Measurements from ENCODE around the gene LDHA. TPM values are rescaled to one million over a fixed set of nuclear protein-coding genes. Genes with fewer than 3 reads are reported as not detected.

The LDHA gene
- total and polyA plus RNA-seq, 2 of the 8 experiments (the other 6 are each of a cell fraction or from before 2014, with no cell fraction given), result 443 to 486 TPM

DNA sequence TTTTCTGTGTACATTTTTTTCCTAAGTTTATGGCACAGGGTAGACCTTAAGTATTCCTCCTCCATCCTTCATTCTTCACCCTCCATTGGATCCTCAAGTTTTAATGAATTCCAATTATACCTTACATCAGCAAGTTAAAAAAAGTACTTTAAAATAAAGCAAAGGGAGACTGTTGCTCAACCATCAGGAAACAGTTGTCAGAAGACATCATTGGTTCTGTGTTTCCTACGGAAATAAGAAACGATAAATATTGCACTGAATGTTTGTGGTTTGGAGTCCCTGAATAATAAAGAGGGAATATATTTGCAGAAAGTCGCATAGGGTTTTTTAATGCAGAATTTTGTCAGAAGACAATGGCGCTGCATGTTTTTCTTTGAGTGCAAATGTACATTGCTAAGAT, 28.1 kb upstream of the LDHA start:
- no peak overlapping the region for H3K18ac ChIP-seq (ENCODE audit: extremely low read depth, low read length)
- H2BK12ac ChIP-seq (ENCODE audit: low read depth, low read length), result no peak overlapping the region
- H3K4me3 ChIP-seq (ENCODE audit: extremely low read depth in 1 of 4, insufficient read depth in 2 of 4, low read depth in 3 of 4, low read length in 4 of 4), result no peak overlapping the region
- H3K36me3 ChIP-seq (ENCODE audit: control insufficient read depth in 2 of 4, insufficient read depth in 4 of 4, low read length in 3 of 4), result peaks cover 13 to 55% (median 22%) of the 10 kb centered on the region in 4 experiments
- TF ChIP-seq TAF1 (IDR thresholded peaks at IDR 0.05; ENCODE audit: low read depth, low read length), result no peak
- TF ChIP-seq PHF8 (conservative IDR thresholded peaks at IDR 0.05; ENCODE audit: low read depth, low read length), result no peak
- H3K23ac ChIP-seq (ENCODE audit: insufficient read length), result no peak overlapping the region
- POLR2A ChIA-PET (ENCODE audit: partially characterized antibody), result no interaction called here
- no peak overlapping the region for H2BK5ac ChIP-seq (ENCODE audit: low read depth, low read length)
- H3K14ac ChIP-seq (ENCODE audit: insufficient read length), result no peak overlapping the region
- H3K27ac ChIP-seq (ENCODE audit: low read depth, low read length), result no peak overlapping the region
- H3K9ac ChIP-seq (replicated peaks in 1 of 4; ENCODE audit: extremely low read depth in 1 of 4, low read depth in 3 of 4, low read length in 3 of 4), result no peak overlapping the region
- no peak overlapping the region for H4K91ac ChIP-seq (replicated peaks; ENCODE audit: insufficient read length, low read length)
- no peak overlapping the region for H3K4me2 ChIP-seq (ENCODE audit: insufficient read depth in 1 of 2, low read depth in 2 of 2, low read length in 2 of 2)
- no peak overlapping the region for H2BK120ac ChIP-seq (replicated peaks; ENCODE audit: low read depth, low read length)
- H3K56ac ChIP-seq (replicated peaks; ENCODE audit: insufficient read length, low read depth, low read length), result no peak overlapping the region
- H4K5ac ChIP-seq (ENCODE audit: insufficient read length, low read depth, low read length), result no peak overlapping the region
- no peak overlapping the region for H4K8ac ChIP-seq (ENCODE audit: extremely low read depth, insufficient read depth, low read length)
- H3K4me1 ChIP-seq (replicated peaks in 1 of 4; ENCODE audit: control insufficient read depth in 3 of 4, insufficient read depth in 4 of 4, low read length in 3 of 4), result no peaks in the 10 kb centered on the region
- no peak overlapping the region for H3K4ac ChIP-seq (replicated peaks; ENCODE audit: insufficient read length, low read depth, low read length)
- H2AK5ac ChIP-seq (ENCODE audit: low read depth, low read length), result no peak overlapping the region
- no peak overlapping the region for H2BK15ac ChIP-seq (ENCODE audit: low read length)
- DNase-seq (ENCODE audit: low read depth in 1 of 2, low spot score in 2 of 2) (no peak), FAIRE-seq (no peak)
- H2AFZ ChIP-seq (ENCODE audit: low read length), result no peak overlapping the region
- no peaks in the 10 kb centered on the region for H4K20me1 ChIP-seq (replicated peaks in 1 of 2; ENCODE audit: control insufficient read depth in 1 of 2, insufficient read depth in 2 of 2, low read length in 2 of 2)
- no peak overlapping the region for H2BK20ac ChIP-seq (ENCODE audit: low read length)
- no peaks in the 10 kb centered on the region for H3K23me2 ChIP-seq (ENCODE audit: low read depth, low read length)
- no peaks in the 10 kb centered on the region for H3K79me2 ChIP-seq (ENCODE audit: control insufficient read depth in 1 of 2, insufficient read depth in 2 of 2, low read length in 2 of 2)
- no peaks in the 10 kb centered on the region for H3K9me3 ChIP-seq (ENCODE audit: insufficient read depth in 2 of 2, low read depth in 1 of 2, low read length in 1 of 2)
- CTCF ChIA-PET (ENCODE audit: partially characterized antibody), result interaction anchor here (0.9 kb wide), 1 partner anchor 8 kb away, joined by 3 read pairs; no protein-coding TSS in a partner anchor
- 90% methylated on average over 4 of the region's 4 CpGs; no CpG with 5 or more reads in 1 of the 2 experiments for WGBS, 2 experiments (ENCODE audit: extremely low coverage in 1 of 2, insufficient coverage in 1 of 2, insufficient read length in 1 of 2, insufficient replicate concordance in 2 of 2, low coverage in 1 of 2, low lambda C conversion rate in 2 of 2, missing lambda C conversion rate in 1 of 2)
- no peaks in the 10 kb centered on the region for H3K27me3 ChIP-seq (replicated peaks in 1 of 4; ENCODE audit: control insufficient read depth in 3 of 4, extremely low read depth in 1 of 4, insufficient read depth in 3 of 4, low read length in 3 of 4)
- no peaks in the 10 kb centered on the region for H3K79me1 ChIP-seq (ENCODE audit: low read depth, low read length)
